Liver (tissue), 9 donors: ENCODE data around the gene DROSHA. TPM values are rescaled to one million over a fixed set of nuclear protein-coding genes. Genes with fewer than 3 reads are reported as not detected.

ENCODE experiments used
- DNase-seq: peaks from one replicate; pipeline ENCODE4 v3.0.0-alpha.2; 2017; ENCODE audit warnings: low spot score
- H3K27ac ChIP-seq, 2 donors: one replicate each; pipeline ENCODE4 v1.7.0; 2013; ENCODE audit warnings: inconsistent platforms in 2 of 2, low read length in 2 of 2, control low read depth in 1 of 2, low read depth in 1 of 2, mild to moderate bottlenecking in 1 of 2
- H3K27me3 ChIP-seq, 4 donors: one replicate each; pipeline versions ENCODE4 v1.6.1 to v1.7.0; 2013; ENCODE audit warnings: low read length in 3 of 4, inconsistent platforms in 1 of 4, mild to moderate bottlenecking in 1 of 4, moderate library complexity in 1 of 4; ENCODE audit not compliant: control insufficient read depth in 4 of 4, insufficient read depth in 4 of 4
- H3K36me3 ChIP-seq, 4 donors: one replicate each; pipeline versions ENCODE4 v1.6.1 to v1.7.0; 2013; ENCODE audit warnings: low read length in 3 of 4, mild to moderate bottlenecking in 3 of 4, low read depth in 1 of 4, moderate library complexity in 1 of 4; ENCODE audit not compliant: control insufficient read depth in 4 of 4, insufficient read depth in 3 of 4
- H3K4me1 ChIP-seq, 4 donors: one replicate each; pipeline versions ENCODE4 v1.6.1 to v1.7.0; 2013; ENCODE audit warnings: low read length in 3 of 4, mild to moderate bottlenecking in 3 of 4, moderate library complexity in 1 of 4; ENCODE audit not compliant: control insufficient read depth in 4 of 4, insufficient read depth in 4 of 4
- H3K4me3 ChIP-seq, 3 donors: one replicate each; pipeline versions ENCODE4 v1.6.1 to v1.7.0; 2013; ENCODE audit warnings: low read length in 3 of 3, control low read depth in 1 of 3, low read depth in 1 of 3, mild to moderate bottlenecking in 1 of 3
- H3K9ac ChIP-seq, 2 donors: one replicate each; pipeline ENCODE4 v1.7.0; 2013; ENCODE audit warnings: low read length in 2 of 2, mild to moderate bottlenecking in 2 of 2, moderate library complexity in 2 of 2, control low read depth in 1 of 2, low read depth in 1 of 2
- H3K9me3 ChIP-seq, 4 donors: one replicate each; pipeline versions ENCODE4 v1.6.1 to v1.7.0; 2013; ENCODE audit warnings: low read length in 3 of 4; ENCODE audit not compliant: control insufficient read depth in 4 of 4
- CTCF ChIP-seq: fragments of 150-350 bp; IDR thresholded peaks from 2 replicates; pipeline ENCODE4 v1.5.1; 2017; ENCODE audit warnings: improper control_type of control experiment, low read depth, low read length; ENCODE audit not compliant: missing input control
- EGR1 ChIP-seq, 2 donors: IDR thresholded peaks; 2 replicates each; pipeline ENCODE4 v1.6.1; 2016 to 2018; ENCODE audit warnings: antibody characterized with exemption in 2 of 2, low read depth in 2 of 2
- FOXA1 ChIP-seq: IDR thresholded peaks from 2 replicates; pipeline ENCODE4 v1.6.1; 2016; ENCODE audit warnings: antibody characterized with exemption
- FOXA2 ChIP-seq: IDR thresholded peaks from 2 replicates; pipeline ENCODE4 v1.6.1; 2016; ENCODE audit warnings: antibody characterized with exemption
- GABPA ChIP-seq, 2 donors: IDR thresholded peaks in 1 of 2; conservative IDR thresholded peaks in 1 of 2; 2 replicates each; pipeline ENCODE4 v1.6.1; 2016; ENCODE audit warnings: antibody characterized with exemption in 2 of 2, mild to moderate bottlenecking in 1 of 2, moderate library complexity in 1 of 2
- HNF4A ChIP-seq, 2 donors: conservative IDR thresholded peaks; 2 replicates each; pipeline ENCODE4 v1.6.1; 2016; ENCODE audit warnings: antibody characterized with exemption in 2 of 2, mild to moderate bottlenecking in 2 of 2
- HNF4G ChIP-seq: IDR thresholded peaks from 2 replicates; pipeline ENCODE4 v1.6.1; 2016; ENCODE audit warnings: antibody characterized with exemption
- JUND ChIP-seq, 2 donors: IDR thresholded peaks; 2 replicates each; pipeline ENCODE4 v1.6.1; 2016; ENCODE audit warnings: antibody characterized with exemption in 2 of 2
- NR2F2 ChIP-seq: IDR thresholded peaks from 2 replicates; pipeline ENCODE4 v1.6.1; 2016; ENCODE audit warnings: antibody characterized with exemption
- RAD21 ChIP-seq, 2 donors: IDR thresholded peaks; 2 replicates each; pipeline ENCODE4 v1.6.1; 2016; ENCODE audit warnings: antibody characterized with exemption in 2 of 2, mild to moderate bottlenecking in 2 of 2
- RXRA ChIP-seq, 2 donors: IDR thresholded peaks; 2 replicates each; pipeline ENCODE4 v1.6.1; 2017 to 2018; ENCODE audit warnings: antibody characterized with exemption in 2 of 2, mild to moderate bottlenecking in 1 of 2
- SP1 ChIP-seq: IDR thresholded peaks from 2 replicates; pipeline ENCODE4 v1.6.1; 2018; ENCODE audit warnings: antibody characterized with exemption, mild to moderate bottlenecking
- TAF1 ChIP-seq: conservative IDR thresholded peaks from 2 replicates; pipeline ENCODE4 v1.6.1; 2016; ENCODE audit warnings: antibody characterized with exemption, mild to moderate bottlenecking
- YY1 ChIP-seq: IDR thresholded peaks from 2 replicates; pipeline ENCODE4 v1.6.1; 2016; ENCODE audit warnings: antibody characterized with exemption, mild to moderate bottlenecking
- WGBS: extraction: QIAGEN DNeasy Blood & Tissue Kit; methylation state at CpG from one replicate; pipeline ENCODE4 v1.1.7; 2013; 5-methylcytosine and 5-hydroxymethylcytosine counted together
- polyA plus RNA-seq, 2 donors: library from polyadenylated mRNA; stranded (reverse) in 1 of 2; unstranded in 1 of 2; fragments of 200-250 nt in 1 of 2; fragments of >200 nt in 1 of 2; fragmentation: Nextera tagmentation in 1 of 2; extraction: Ambion mirVana in 1 of 2; gene quantifications; one replicate each; pipeline versions ENCODE4 v1.2.1 to v1.2.3, GENCODE V29; 2013 to 2015
- total RNA-seq, 2 donors: library from RNA; depleted of rRNA; stranded (reverse); fragments of >200 nt; gene quantifications; one replicate each; pipeline ENCODE4 v1.2.3, GENCODE V29; 2014
- TF ChIP-seq, protein P1 (sequence below): IDR thresholded peaks from 2 replicates; pipeline ENCODE4 v1.6.1; 2016; ENCODE audit warnings: antibody characterized with exemption
- TF ChIP-seq, protein P2 (sequence below): IDR thresholded peaks from 2 replicates; pipeline ENCODE4 v1.6.1; 2016; ENCODE audit warnings: antibody characterized with exemption
- TF ChIP-seq, protein P3 (sequence below): IDR thresholded peaks from 2 replicates; pipeline ENCODE4 v1.6.1; 2016; ENCODE audit warnings: antibody characterized with exemption, mild to moderate bottlenecking
- donor health status: healthy.
- donor health status: healthy.
- donor health status: healthy.
- donor health status: healthy.
- donor health status: healthy.

Gene DROSHA
- total and polyA plus RNA-seq, 4 donors, result 8.2 to 25.4 (median 15.4) TPM

- DNase-seq, result no peak
- H3K4me3 ChIP-seq, result no peak overlapping the region
- H3K27ac ChIP-seq, result no peak overlapping the region
- 87% methylated on average over 10 of the region's 10 CpGs for WGBS
- H3K27me3 ChIP-seq, result peaks cover 0 to 4% (median 0%) of the 10 kb centered on the region in 4 donors
- H3K36me3 ChIP-seq, result no peaks in the 10 kb centered on the region
- no peaks in the 10 kb centered on the region for H3K4me1 ChIP-seq
- H3K9ac ChIP-seq, result no peak overlapping the region
- TF ChIP-seq TAF1, result no peak
- no peak for TF ChIP-seq JUND (IDR thresholded peaks at IDR 0.05)
- no peak for TF ChIP-seq HNF4G
- TF ChIP-seq EGR1 (IDR thresholded peaks at IDR 0.05; ENCODE audit: low read depth in 2 of 2), result no peak
- TF ChIP-seq NR2F2, result no peak
- TF ChIP-seq, protein P1, sequence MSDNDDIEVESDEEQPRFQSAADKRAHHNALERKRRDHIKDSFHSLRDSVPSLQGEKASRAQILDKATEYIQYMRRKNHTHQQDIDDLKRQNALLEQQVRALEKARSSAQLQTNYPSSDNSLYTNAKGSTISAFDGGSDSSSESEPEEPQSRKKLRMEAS, result no peak
- TF ChIP-seq RAD21 (IDR thresholded peaks at IDR 0.05), result no peak
- H3K9me3 ChIP-seq, result no peaks in the 10 kb centered on the region
Measured at GRCh38 chr5:31375999-31376720, 155.7 kb downstream of the DROSHA start.

DNA sequence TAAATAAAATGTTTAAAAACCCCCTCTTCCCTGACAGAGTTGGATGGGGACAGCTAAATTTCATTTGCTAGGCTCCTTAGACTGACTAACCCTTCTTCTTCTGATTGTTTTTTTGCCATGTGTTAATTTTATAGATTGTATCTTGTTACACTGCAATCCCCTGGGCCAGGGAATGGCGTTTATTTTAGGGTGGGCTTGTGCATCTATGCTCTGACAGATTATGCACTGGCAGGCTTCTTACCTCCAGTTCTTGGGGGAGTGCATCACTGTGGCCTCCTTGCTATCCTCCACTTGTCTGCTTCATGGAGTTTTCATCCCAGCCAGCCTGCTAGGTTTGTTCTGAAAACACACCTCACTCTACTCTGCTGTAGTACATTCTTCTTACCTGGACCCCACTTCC, 159.8 kb downstream of the DROSHA start:
- Histone ChIP-seq H3K9ac (no peak overlapping the region), H3K27me3 (peaks cover 0 to 7% (median 0%) of the 10 kb centered on the region in 4 donors), H3K36me3 (no peaks in the 10 kb centered on the region), H3K9me3 (no peaks in the 10 kb centered on the region), H3K4me1 (no peaks in the 10 kb centered on the region), H3K4me3 (no peak overlapping the region), H3K27ac (no peak overlapping the region)
- TF ChIP-seq JUND (IDR thresholded peaks at IDR 0.05) (no peak), YY1 (no peak), RXRA (IDR thresholded peaks at IDR 0.05) (no peak)
- WGBS, result 55% methylated on average over 1 of the region's 1 CpG
- no peak for DNase-seq

- Histone ChIP-seq H3K27me3 (peaks cover 0 to 12% (median 0%) of the 10 kb centered on the region in 4 donors), H3K4me1 (peaks cover 0 to 3% (median 0%) of the 10 kb centered on the region in 4 donors), H3K27ac (no peak overlapping the region), H3K4me3 (no peak overlapping the region), H3K36me3 (no peaks in the 10 kb centered on the region), H3K9ac (no peak overlapping the region), H3K9me3 (no peaks in the 10 kb centered on the region)
- WGBS, result 53% methylated on average over 5 of the region's 5 CpGs
- no peak for DNase-seq
- no peak for TF ChIP-seq NR2F2
- no peak for TF ChIP-seq FOXA1
- no peak for TF ChIP-seq GABPA (IDR thresholded peaks at IDR 0.05 in 1 of 2, conservative IDR thresholded peaks at IDR 0.05 in 1 of 2)
- TF ChIP-seq, protein P2, sequence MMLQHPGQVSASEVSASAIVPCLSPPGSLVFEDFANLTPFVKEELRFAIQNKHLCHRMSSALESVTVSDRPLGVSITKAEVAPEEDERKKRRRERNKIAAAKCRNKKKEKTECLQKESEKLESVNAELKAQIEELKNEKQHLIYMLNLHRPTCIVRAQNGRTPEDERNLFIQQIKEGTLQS, result no peak
- TF ChIP-seq JUND (IDR thresholded peaks at IDR 0.05), result no peak
- no peak for TF ChIP-seq FOXA2
- no peak for TF ChIP-seq SP1
- TF ChIP-seq, protein P3, sequence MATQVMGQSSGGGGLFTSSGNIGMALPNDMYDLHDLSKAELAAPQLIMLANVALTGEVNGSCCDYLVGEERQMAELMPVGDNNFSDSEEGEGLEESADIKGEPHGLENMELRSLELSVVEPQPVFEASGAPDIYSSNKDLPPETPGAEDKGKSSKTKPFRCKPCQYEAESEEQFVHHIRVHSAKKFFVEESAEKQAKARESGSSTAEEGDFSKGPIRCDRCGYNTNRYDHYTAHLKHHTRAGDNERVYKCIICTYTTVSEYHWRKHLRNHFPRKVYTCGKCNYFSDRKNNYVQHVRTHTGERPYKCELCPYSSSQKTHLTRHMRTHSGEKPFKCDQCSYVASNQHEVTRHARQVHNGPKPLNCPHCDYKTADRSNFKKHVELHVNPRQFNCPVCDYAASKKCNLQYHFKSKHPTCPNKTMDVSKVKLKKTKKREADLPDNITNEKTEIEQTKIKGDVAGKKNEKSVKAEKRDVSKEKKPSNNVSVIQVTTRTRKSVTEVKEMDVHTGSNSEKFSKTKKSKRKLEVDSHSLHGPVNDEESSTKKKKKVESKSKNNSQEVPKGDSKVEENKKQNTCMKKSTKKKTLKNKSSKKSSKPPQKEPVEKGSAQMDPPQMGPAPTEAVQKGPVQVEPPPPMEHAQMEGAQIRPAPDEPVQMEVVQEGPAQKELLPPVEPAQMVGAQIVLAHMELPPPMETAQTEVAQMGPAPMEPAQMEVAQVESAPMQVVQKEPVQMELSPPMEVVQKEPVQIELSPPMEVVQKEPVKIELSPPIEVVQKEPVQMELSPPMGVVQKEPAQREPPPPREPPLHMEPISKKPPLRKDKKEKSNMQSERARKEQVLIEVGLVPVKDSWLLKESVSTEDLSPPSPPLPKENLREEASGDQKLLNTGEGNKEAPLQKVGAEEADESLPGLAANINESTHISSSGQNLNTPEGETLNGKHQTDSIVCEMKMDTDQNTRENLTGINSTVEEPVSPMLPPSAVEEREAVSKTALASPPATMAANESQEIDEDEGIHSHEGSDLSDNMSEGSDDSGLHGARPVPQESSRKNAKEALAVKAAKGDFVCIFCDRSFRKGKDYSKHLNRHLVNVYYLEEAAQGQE, result no peak
- no peak for TF ChIP-seq YY1
- TF ChIP-seq CTCF, result no peak
- TF ChIP-seq RAD21 (IDR thresholded peaks at IDR 0.05), result no peak
- no peak for TF ChIP-seq HNF4A (conservative IDR thresholded peaks at IDR 0.05)
- TF ChIP-seq RXRA (IDR thresholded peaks at IDR 0.05), result no peak
- TF ChIP-seq TAF1, result no peak
- TF ChIP-seq EGR1 (IDR thresholded peaks at IDR 0.05; ENCODE audit: low read depth in 2 of 2), result no peak
Measured at GRCh38 chr5:31366941-31367340, 165.0 kb downstream of the DROSHA start.
